NCI-H1436 (cell line): Measurements from ENCODE around the gene CD300LG.

Experiments
- DNase-seq: peaks from one replicate; lab custom pipeline; 2025; lab: John Stamatoyannopoulos, UW

Gene CD300LG

DNA sequence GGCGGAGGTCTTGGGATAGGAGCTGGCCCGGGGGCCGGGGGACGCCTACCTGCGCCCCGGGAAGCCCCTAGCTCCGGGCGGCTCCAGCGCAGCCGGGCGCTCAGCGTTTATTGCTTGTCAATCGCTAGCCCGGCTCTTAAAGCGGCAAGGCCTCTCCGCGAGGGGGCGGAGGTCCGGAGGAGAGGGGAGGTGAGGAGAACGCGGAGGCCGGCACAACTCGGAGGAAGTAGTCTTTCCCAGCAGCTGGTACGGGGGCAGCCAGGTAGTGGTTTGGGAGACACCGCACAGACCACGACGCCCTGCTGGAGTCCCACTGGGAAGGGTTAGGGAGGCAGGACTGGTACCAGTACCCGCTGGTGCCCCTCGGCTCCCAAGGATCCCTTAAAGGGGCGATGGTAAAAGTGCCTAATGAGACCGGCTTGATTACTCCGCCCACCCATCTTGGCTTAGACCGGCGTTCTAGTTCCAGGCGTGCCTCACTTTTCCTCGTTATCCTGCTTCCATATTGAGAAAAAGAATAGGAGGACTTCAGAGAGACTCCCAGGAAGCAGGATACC is 60.5 kb downstream of the CD300LG start, which contains the start of gene MPP2:
Gene MPP2 (minus strand): TSS at position 112 of the 557 bp plus-strand sequence. CDS start 3,076 bp downstream, outside the sequence.
- peak; percentile 54 for DNase-seq

DNA sequence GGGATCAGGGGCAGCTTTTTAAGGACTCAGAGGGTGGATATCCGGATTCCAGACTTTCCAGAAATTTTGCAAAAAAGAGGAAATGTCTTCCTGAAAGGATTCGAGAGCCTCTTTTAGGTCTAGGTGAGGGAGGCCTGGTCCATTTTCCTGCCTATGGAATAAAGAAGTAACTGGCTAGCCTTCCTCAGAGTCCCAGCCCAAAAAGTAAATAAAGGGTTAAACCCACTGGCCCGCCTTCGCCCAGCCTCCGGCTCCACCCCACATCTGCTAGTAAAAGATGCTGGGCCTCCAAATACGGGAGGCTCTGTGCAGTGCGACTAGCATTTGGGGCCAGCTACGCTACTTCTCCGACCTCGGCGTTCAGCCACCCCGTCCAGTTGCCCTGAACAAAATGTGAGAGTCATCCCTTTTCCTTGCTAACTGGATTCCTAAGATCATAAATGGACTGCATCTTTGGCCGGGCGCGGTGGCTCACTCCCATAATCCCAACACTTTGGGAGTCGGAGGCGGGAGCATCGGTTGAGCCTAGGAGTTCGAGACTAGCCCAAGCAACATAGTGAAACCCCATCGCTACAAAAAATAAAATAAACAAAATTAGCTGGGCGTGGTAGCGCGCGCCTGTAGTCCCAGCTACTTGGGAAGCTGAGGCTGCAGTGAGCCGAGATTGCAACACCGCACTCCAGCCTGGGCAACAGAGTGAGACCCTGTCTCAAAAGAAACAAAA is 61.2 kb downstream of the CD300LG start:
- no peak for DNase-seq

GRCh38 chr17:43909537-43910231 is 62.7 kb downstream of the CD300LG start:
- no peak for DNase-seq

GRCh38 chr17:43911904-43912303 is 64.9 kb downstream of the CD300LG start:
- no peak for DNase-seq

DNA sequence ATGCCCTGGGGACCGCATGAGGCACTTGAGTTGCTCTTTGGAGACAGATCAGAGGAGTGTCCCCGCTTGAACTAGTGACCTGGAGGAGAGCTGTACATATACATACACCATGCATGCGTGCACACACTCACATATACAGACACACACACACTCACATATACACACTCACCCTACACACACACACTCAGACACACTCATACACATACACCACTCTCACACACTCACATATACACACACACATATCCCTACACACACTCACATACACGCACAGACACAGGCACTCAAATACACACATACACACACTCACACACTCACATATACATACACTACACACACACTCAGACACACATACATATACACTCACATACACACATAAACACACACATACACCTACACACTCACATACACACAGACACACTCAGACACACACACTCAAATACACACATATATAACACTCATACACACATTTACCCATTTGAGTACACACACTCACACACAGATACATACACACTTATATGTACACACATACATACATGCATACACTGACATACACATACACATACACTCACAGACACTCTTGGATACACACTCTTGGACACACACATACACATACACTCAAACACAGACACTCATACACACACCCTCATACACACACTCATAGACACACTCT is 65.8 kb downstream of the CD300LG start:
- no peak for DNase-seq
